NCI-H524 treated with DMSO at 0.1 percent for 48 hours (cell line): ENCODE data around the gene ZAP70.

Experiments
- DNase-seq: peaks from one replicate; lab custom pipeline; 2025; lab: John Stamatoyannopoulos, UW

Gene ZAP70

GRCh38 chr2:97788986-97789644, 75.7 kb downstream of the ZAP70 start:
- DNase-seq, result no peak
